Fibroblast of skin of abdomen (primary cell): ENCODE data around the gene CYP3A5.
"Not testable (repeated sequence)": the region's sequence is repeated elsewhere in the genome, so short reads cannot be mapped to it uniquely, and the experiment has no call there.

ENCODE experiments used
- DNase-seq: peaks from one replicate; pipeline ENCODE4 v3.0.0-alpha.2; 2013

Gene CYP3A5

GRCh38 chr7:99685129-99685758, 5.4 kb upstream of the CYP3A5 start:
- no peak for DNase-seq

GRCh38 chr7:99679032-99679399, 780 bp downstream of the CYP3A5 start:
- peak; percentile 2 for DNase-seq

DNA sequence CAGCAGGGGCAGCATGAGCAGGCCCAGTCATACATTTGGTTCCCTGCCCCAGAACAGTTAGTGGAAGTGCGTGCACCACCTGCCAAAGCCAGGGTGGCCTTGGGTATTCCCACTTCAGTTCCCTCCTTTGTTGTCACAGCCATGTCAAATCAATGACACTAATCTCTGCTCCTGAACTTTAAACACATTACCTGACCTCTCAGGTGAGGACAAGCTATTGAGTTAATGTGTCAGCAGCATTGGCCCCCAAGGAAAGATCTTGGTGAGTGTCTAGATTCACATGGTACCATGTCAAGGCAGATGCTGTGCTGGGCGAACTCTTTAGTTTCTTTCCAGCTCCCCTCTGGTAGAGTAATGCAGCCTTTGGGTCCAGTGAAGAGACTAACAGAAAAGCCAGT, 2.1 kb downstream of the CYP3A5 start:
- no peak for DNase-seq

DNA sequence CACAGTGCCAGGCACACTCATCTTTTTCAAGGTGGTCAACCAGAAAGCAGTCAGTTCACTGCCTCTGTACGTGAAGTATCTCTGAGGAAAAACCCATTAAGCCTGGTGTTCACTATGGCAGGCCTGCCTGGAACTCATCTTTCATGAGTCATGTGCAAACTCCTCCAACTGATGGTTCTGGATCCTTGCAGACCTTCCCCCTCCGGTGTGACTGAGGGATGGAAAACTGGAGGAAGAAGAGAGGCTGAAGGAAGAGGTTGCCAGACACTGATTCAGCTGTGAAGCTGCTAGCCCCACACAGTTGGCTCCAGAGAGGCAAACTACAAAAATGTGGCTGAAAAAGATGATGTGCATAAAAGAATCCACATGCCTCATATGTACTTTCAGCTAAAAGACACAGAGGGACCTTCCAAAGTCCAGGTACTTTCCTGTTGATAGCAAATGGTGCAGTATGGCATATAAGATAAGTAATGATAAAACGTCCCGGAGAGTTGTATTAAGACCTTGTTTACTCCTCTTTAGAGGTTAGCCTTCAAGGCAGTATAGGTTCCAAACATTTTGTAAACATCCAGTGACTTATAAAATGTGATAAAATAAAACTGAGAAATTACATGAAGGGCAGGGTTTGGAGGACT, 2.7 kb downstream of the CYP3A5 start:
- DNase-seq, result peak; percentile 2

- no peak for DNase-seq
These were observed 4.6 kb downstream of the CYP3A5 start for GRCh38 chr7:99674995-99675742.

- DNase-seq, result no peak
These were observed 7.2 kb downstream of the CYP3A5 start for GRCh38 chr7:99672573-99672972.

DNA sequence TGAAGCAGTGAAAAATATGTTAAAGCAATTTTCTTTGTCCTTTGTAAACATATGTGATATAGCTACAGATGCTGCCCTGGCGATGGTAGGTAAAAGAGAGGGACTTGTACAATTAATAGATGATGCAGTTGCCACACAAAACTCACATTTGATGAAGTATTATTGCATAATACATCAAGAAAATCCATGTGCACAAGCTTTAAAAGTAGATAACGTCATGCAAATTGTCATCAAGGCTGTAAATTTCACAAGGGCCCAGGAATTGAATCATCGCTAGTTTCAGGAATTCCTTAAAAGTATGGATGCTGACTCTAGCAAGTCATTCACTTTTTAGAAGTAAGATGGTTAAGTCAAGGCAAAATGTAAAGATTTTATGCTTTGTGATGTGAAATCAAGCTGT, 10.0 kb downstream of the CYP3A5 start:
- DNase-seq, result peak; percentile 3

GRCh38 chr7:99668541-99668940, 11.3 kb downstream of the CYP3A5 start:
- no peak for DNase-seq

GRCh38 chr7:99667179-99667578, 12.6 kb downstream of the CYP3A5 start:
- DNase-seq, result no peak

GRCh38 chr7:99666013-99666395, 13.8 kb downstream of the CYP3A5 start:
- no peak for DNase-seq

DNA sequence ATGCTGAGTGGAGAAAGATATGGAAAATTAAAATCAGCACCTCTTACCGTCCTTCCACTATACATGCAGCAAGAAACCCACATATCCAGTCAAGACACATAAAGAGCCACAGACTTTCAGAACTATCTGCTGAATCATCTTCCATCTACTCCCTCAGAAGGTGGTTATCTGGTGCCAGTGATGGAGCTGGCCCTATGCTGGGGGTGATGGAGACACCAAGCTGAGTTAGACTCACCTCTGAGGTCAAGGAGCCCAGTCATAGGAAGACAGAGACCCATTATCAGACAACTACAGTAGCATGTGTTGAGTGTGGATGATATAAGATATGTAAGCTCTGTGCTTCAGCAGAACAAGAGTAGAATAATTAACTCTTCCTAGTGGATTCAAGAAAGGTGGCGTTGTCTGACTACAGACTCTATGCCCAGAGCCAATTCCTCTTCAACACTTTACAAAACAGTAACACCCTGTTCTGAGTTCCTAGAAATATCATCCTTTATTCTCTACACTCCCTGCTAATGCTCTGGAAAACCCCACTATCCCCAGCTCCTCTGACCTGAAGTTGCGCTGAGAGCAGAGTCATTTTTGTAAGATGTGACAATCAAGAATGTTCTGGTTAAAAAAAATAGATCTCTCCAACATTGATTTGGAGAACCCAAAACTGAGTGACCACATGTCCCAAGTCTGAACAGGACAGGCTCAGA, 14.3 kb downstream of the CYP3A5 start:
- no peak for DNase-seq

DNA sequence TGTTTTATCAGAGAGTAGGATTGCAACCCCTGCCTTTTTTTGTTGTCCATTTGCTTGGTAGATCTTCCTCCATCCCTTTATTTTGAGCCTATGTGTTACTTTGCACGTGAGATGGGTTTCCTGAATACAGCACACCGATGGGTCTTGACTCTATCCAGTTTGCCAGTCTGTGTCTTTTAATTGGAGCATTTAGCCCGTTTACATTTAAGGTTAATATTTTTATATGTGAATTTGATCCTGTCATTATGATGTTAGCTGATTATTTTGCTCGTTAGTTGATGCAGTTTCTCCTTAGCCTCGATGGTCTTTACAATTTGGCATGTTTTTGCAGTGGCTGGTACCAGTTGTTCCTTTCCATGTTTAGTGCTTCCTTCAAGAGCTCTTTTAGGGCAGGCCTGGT, 21.9 kb downstream of the CYP3A5 start:
- DNase-seq, result not testable (repeated sequence)

DNA sequence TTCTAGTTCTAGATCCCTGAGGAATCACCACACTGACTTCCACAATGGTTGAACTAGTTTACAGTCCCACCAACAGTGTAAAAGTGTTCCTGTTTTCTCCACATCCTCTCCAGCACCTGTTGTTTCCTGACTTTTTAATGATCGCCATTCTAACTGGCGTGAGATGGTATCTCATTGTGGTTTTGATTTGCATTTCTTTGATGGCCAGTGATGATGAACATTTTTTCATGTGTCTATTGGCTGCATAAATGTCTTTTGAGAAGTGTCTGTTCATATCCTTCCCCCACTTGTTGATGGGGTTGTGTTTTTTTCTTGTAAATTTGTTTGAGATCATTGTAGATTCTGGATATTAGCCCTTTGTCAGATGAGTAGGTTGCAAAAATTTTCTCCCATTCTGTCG, 25.2 kb downstream of the CYP3A5 start:
- not testable (repeated sequence) for DNase-seq

DNA sequence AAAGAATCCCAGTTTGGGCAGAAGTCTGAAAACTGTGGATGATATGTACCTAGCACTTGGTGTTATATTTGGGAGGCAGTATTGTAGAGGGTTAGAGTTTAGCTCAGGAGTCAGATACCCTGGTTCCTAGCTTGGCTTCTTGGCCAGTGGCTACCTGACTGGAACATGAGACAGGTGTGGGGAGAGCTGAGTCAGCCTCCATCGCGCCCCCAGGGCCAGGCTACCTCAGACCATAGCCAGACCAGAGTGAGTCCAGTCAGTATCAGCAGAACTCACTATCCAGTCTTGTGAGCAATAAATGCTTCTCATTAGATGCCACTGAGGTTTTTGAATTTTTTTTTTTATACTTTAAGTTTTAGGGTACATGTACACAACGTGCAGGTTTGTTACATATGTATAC, 26.0 kb downstream of the CYP3A5 start:
- no peak for DNase-seq

DNA sequence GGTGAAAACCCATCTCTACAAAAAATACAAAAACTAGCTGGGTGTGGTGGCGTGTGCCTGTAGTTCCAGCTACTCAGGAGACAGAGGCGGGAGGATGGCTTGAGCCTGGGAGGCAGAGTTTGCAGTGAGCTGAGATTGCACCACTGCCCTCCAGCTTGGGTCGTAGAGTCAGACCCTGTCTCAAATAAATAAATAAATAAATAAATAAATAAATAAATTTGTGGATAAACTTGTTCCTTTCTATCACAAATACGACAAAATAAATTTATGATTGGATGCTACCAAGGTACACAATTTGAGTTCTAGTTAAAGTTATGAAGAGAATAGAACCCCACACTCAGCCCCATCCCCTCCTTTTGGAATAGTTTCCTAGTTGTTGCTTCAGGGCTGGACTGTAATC, 26.5 kb downstream of the CYP3A5 start:
- DNase-seq, result not testable (repeated sequence)

GRCh38 chr7:99652671-99653070, 27.1 kb downstream of the CYP3A5 start:
- DNase-seq, result no peak

DNA sequence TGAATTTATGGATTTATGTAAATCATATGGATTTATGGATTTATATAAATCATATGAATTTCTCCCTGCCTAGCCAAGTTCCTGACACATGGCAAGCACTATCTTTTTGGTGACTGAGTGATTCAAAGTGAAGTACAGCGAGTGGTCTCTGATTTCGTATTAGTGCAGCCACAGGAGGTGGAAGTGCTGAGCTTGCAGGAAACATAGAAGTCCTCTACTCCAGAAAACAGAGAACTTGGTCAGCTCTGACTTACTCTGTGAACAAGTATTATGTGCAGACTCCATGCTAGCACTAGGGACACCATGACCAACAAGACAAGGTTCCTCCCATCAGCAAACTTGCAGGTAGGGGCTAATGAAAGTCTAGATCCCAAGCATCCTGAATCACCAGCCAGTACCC, 28.5 kb downstream of the CYP3A5 start:
- DNase-seq, result no peak

- no peak for DNase-seq
These were observed 31.0 kb downstream of the CYP3A5 start for GRCh38 chr7:99648843-99649242.

DNA sequence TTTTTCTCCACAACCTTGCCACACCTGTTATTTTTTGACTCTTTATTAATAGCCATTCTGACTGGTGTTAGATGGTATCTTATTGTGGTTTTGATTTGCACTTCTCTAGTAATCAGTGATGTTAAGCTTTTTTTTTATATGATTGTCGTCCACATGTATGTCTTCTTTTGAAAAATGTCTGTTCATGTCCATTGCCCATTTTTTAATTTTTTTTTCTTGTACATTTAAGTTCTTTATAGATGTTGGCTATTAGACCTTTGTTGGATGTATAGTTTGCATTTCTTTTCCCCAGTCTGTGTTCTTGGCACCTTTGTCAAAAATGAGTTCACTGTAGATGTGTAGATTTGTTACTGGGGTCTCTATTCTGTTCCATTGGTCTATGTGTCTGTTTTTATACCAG, 34.2 kb downstream of the CYP3A5 start:
- DNase-seq, result no peak

GRCh38 chr7:99644431-99644830, 35.4 kb downstream of the CYP3A5 start:
- no peak for DNase-seq

DNA sequence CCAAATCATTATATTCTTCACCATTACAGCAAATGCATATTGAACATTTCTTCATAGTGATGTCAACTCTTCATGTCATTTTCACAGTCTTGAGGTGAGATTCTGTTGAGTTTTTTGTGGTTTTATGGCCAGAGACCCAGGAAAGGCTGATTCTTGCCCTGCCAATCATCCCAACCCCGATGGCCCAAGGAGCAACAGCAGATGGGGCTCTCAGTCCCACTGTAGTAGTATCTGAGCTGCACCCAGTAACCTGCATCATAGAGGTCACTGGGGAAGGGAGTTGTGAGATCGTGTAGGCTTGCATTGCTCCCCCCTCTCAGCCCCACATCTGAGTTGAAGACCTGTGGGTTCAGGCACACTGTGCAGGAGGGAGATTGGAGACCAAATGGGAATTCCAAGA, 36.3 kb downstream of the CYP3A5 start:
- DNase-seq, result no peak

GRCh38 chr7:99642027-99642426, 37.8 kb downstream of the CYP3A5 start:
- DNase-seq, result no peak

DNA sequence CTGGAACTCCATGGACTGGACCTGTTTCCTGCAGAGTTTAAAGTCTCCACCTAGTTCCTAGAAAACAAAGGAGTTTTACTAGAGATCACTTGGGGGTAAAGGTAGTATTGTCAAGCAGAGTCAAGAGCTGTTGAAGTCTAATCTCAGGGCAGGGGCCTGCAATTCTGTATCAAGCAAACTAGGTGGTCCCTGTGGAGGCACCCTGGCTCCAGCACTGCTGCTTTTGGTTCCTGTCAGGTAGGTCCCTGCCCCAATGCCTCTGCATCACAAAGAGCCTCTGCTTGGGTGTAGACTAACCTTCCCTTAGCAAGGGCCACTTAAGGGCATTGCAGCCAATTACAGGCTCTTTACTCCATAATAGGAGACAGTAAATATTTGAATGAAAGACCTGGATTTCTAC, 40.5 kb downstream of the CYP3A5 start:
- no peak for DNase-seq

- no peak for DNase-seq
These were observed 41.1 kb downstream of the CYP3A5 start for GRCh38 chr7:99638731-99639130.
